ENCODE results near the gene FUNDC2. TPM values are rescaled to one million over a fixed set of nuclear protein-coding genes. Genes with fewer than 3 reads are reported as not detected.

FUNDC2 gene
- polyA plus RNA-seq, 1 donor (not counting 4 experiments of a cell fraction or from before 2014, with no cell fraction given): 98.1 TPM

DNA sequence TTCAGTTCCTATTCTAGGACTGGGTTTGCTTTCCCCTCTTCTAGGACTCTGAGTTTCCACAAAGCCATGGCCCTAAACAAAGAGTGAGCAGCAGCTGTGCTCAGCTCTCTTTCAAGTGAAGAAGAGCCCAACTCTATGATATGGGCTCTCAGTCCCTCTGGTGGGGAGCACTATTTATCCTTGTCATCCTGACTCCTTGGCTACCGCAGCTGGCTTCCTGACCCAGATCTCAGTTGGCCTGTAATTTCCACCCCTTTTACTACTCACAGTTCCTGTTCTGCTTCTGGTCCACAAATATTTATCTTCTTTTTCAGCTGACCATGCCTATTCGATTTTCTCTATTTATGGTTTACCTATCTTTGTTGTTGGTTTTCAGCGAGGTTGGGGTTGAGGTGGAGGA, 37.9 kb upstream of the FUNDC2 start:
- Histone ChIP-seq H3K79me2 (ENCODE audit: control insufficient read depth, insufficient read depth, low read length) (no peaks in the 10 kb centered on the region), H3K4me3 (ENCODE audit: control insufficient read depth in 2 of 3, extremely low read depth in 1 of 3, insufficient read depth in 2 of 3, low read depth in 1 of 3, low read length in 3 of 3) (no peak overlapping the region), H3K9me3 (ENCODE audit: control insufficient read depth, low read depth, low read length) (no peaks in the 10 kb centered on the region), H3K36me3 (ENCODE audit: control insufficient read depth in 2 of 2, extremely low read depth in 1 of 2, insufficient read depth in 2 of 2, low read length in 2 of 2) (no peaks in the 10 kb centered on the region), H3K4me1 (ENCODE audit: control insufficient read depth, extremely low read depth, insufficient read depth, low read length) (no peaks in the 10 kb centered on the region), H4K20me1 (ENCODE audit: control insufficient read depth, extremely low read depth, insufficient read depth, low read length) (no peaks in the 10 kb centered on the region), H3K9me1 (ENCODE audit: control insufficient read depth, extremely low read depth, insufficient read depth, low read length) (no peaks in the 10 kb centered on the region), H3K4me2 (ENCODE audit: control insufficient read depth, extremely low read depth, insufficient read depth, low read depth, low read length) (no peak overlapping the region), H3K27me3 (ENCODE audit: control insufficient read depth, extremely low read depth, insufficient read depth, low read length) (no peaks in the 10 kb centered on the region), H3K27ac (ENCODE audit: control insufficient read depth, insufficient read depth, low read length) (no peak overlapping the region), H3K9ac (ENCODE audit: control insufficient read depth, extremely low read depth, insufficient read depth, low read length) (no peak overlapping the region), H2AFZ (ENCODE audit: control insufficient read depth, low read length) (no peak overlapping the region)
- TF ChIP-seq, protein P1, sequence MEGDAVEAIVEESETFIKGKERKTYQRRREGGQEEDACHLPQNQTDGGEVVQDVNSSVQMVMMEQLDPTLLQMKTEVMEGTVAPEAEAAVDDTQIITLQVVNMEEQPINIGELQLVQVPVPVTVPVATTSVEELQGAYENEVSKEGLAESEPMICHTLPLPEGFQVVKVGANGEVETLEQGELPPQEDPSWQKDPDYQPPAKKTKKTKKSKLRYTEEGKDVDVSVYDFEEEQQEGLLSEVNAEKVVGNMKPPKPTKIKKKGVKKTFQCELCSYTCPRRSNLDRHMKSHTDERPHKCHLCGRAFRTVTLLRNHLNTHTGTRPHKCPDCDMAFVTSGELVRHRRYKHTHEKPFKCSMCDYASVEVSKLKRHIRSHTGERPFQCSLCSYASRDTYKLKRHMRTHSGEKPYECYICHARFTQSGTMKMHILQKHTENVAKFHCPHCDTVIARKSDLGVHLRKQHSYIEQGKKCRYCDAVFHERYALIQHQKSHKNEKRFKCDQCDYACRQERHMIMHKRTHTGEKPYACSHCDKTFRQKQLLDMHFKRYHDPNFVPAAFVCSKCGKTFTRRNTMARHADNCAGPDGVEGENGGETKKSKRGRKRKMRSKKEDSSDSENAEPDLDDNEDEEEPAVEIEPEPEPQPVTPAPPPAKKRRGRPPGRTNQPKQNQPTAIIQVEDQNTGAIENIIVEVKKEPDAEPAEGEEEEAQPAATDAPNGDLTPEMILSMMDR (optimal IDR thresholded peaks at IDR 0.05 in 1 of 3, IDR thresholded peaks at IDR 0.05 in 1 of 3, conservative IDR thresholded peaks at IDR 0.05 in 1 of 3; ENCODE audit: extremely low read depth in 1 of 3, insufficient read depth in 2 of 3, low read length in 3 of 3): no peak
- TF ChIP-seq EZH2 (IDR thresholded peaks at IDR 0.05; ENCODE audit: low read length): no peak
- dilution Hi-C loops (cut with MboI; ENCODE audit: extremely low pct_ligation_motif_present, low sequenced_read_pairs): no loop called here
- DNase-seq (ENCODE audit: low read depth, low spot score): no peak
- FAIRE-seq: no peak

- DNase-seq (ENCODE audit: low read depth, low spot score) (no peak), FAIRE-seq (no peak)
- Histone ChIP-seq H3K27me3 (ENCODE audit: control insufficient read depth, extremely low read depth, insufficient read depth, low read length) (no peaks in the 10 kb centered on the region), H3K9me1 (ENCODE audit: control insufficient read depth, extremely low read depth, insufficient read depth, low read length) (no peaks in the 10 kb centered on the region), H3K4me2 (ENCODE audit: control insufficient read depth, extremely low read depth, insufficient read depth, low read depth, low read length) (no peak overlapping the region), H3K36me3 (ENCODE audit: control insufficient read depth in 2 of 2, extremely low read depth in 1 of 2, insufficient read depth in 2 of 2, low read length in 2 of 2) (no peaks in the 10 kb centered on the region), H3K9ac (ENCODE audit: control insufficient read depth, extremely low read depth, insufficient read depth, low read length) (no peak overlapping the region), H3K4me3 (ENCODE audit: control insufficient read depth in 2 of 3, extremely low read depth in 1 of 3, insufficient read depth in 2 of 3, low read depth in 1 of 3, low read length in 3 of 3) (no peak overlapping the region), H3K27ac (ENCODE audit: control insufficient read depth, insufficient read depth, low read length) (no peak overlapping the region), H2AFZ (ENCODE audit: control insufficient read depth, low read length) (no peak overlapping the region), H3K4me1 (ENCODE audit: control insufficient read depth, extremely low read depth, insufficient read depth, low read length) (no peaks in the 10 kb centered on the region), H3K79me2 (ENCODE audit: control insufficient read depth, insufficient read depth, low read length) (no peaks in the 10 kb centered on the region), H4K20me1 (ENCODE audit: control insufficient read depth, extremely low read depth, insufficient read depth, low read length) (no peaks in the 10 kb centered on the region), H3K9me3 (ENCODE audit: control insufficient read depth, low read depth, low read length) (no peaks in the 10 kb centered on the region)
- no peak for TF ChIP-seq EZH2 (IDR thresholded peaks at IDR 0.05; ENCODE audit: low read length)
- TF ChIP-seq, protein P1 (optimal IDR thresholded peaks at IDR 0.05 in 1 of 3, IDR thresholded peaks at IDR 0.05 in 1 of 3, conservative IDR thresholded peaks at IDR 0.05 in 1 of 3; ENCODE audit: extremely low read depth in 1 of 3, insufficient read depth in 2 of 3, low read length in 3 of 3): no peak
- dilution Hi-C loops (cut with MboI; ENCODE audit: extremely low pct_ligation_motif_present, low sequenced_read_pairs): no loop called here
Observed at GRCh38 chrX:154990496-154990895, 36.1 kb upstream of the FUNDC2 start.

All from keratinocyte (primary cell).